Measurements from ENCODE around the gene LRG1. TPM values are rescaled to one million over a fixed set of nuclear protein-coding genes. Genes with fewer than 3 reads are reported as not detected.
"Not testable (repeated sequence)": the region's sequence is repeated elsewhere in the genome, so short reads cannot be mapped to it uniquely, and the experiment has no call there.

LRG1 gene
- total RNA-seq, 1 experiment from 2014 or later, result not detected

DNA sequence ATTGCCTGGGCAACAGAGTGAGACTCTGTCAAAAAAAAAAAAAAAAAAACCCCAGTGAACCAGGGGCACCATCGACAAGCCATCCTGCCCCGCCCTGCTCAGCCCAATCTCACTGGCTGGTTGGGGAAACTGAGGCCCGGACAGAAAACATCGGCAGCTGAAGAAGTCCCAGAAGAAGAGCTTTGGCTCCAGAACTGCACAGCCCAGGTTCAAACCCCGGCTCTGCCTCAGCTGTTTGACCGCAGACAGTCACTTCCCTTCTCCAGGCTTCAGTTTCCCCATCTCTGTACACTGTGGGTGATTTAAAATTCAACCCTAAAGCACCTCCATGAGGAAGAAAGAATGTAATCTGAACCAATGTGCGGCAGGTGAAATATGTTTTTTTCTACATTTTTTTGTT lies 29.1 kb upstream of the LRG1 start:
- BruUV-seq (replicated peaks), result no TSS peak
- H3K4me3 ChIP-seq (ENCODE audit: low read depth, low read length, poor library complexity, severe bottlenecking), result no peak overlapping the region
- no peaks in the 10 kb centered on the region for H3K27me3 ChIP-seq (replicated peaks; ENCODE audit: insufficient read depth, low read depth, low read length, poor library complexity)
- H3K36me3 ChIP-seq (ENCODE audit: insufficient read depth, low read length, poor library complexity, severe bottlenecking), result no peaks in the 10 kb centered on the region
- no peaks in the 10 kb centered on the region for H3K9me3 ChIP-seq (ENCODE audit: low read depth, low read length, poor library complexity, severe bottlenecking)
- POLR2A ChIA-PET (ENCODE audit: low non-redundant PET), result no interaction called here
- H3K4me1 ChIP-seq (ENCODE audit: insufficient read depth, low read length, poor library complexity, severe bottlenecking), result no peaks in the 10 kb centered on the region
- DNase-seq (ENCODE audit: low spot score), result no peak
- TF ChIP-seq CTCF (conservative IDR thresholded peaks at IDR 0.05; ENCODE audit: low read depth, low read length) (no peak), EZH2 (IDR thresholded peaks at IDR 0.05; ENCODE audit: borderline replicate concordance, low read depth, low read length, poor library complexity, severe bottlenecking) (no peak)
- CTCF ChIA-PET, result interaction anchor here (0.6 to 0.7 kb wide), 3 partner anchors 29 to 428 kb away, joined by 3 to 6 read pairs (median 5); no protein-coding TSS in a partner anchor
- H3K27ac ChIP-seq (ENCODE audit: low read depth, low read length, poor library complexity, severe bottlenecking), result no peak overlapping the region
- intact Hi-C loops (cut with micrococcal nuclease; ENCODE audit: unreplicated experiment), result no loop called here

DNA sequence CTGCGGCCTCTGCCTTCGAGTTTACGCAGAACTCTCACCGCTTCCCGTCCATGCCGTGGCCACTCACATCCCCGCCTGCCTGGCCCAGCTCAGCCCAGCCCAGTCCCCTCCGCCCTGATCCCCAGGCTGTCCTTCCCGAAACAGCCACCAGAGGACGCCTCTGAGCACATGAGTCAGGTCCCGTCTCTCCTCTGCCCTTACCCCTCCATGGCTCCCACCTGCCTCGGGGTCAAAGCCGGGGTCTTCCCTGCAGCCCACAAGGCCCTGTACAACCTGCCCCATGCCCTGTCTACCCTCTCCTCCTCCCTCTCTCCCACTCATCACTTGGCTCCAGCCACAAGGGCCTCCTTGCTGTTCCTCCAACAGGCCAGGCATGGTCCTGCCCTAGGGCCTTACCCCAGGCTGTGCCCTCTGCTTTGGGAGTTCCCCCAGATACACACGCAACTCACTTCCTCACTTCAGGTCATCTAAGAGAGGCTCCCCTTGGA lies 27.8 kb upstream of the LRG1 start:
- POLR2A ChIA-PET (ENCODE audit: low non-redundant PET), result no interaction called here
- CTCF ChIA-PET, result interaction anchor here (0.8 to 2.1 kb wide), 3 partner anchors 12 to 69 kb away, joined by 4 to 12 read pairs (median 5); no protein-coding TSS in a partner anchor
- Histone ChIP-seq H3K9me3 (ENCODE audit: low read depth, low read length, poor library complexity, severe bottlenecking) (no peaks in the 10 kb centered on the region), H3K27me3 (replicated peaks; ENCODE audit: insufficient read depth, low read depth, low read length, poor library complexity) (no peaks in the 10 kb centered on the region), H3K36me3 (ENCODE audit: insufficient read depth, low read length, poor library complexity, severe bottlenecking) (no peaks in the 10 kb centered on the region), H3K4me1 (ENCODE audit: insufficient read depth, low read length, poor library complexity, severe bottlenecking) (no peaks in the 10 kb centered on the region), H3K4me3 (ENCODE audit: low read depth, low read length, poor library complexity, severe bottlenecking) (no peak overlapping the region), H3K27ac (ENCODE audit: low read depth, low read length, poor library complexity, severe bottlenecking) (no peak overlapping the region)
- TF ChIP-seq CTCF (conservative IDR thresholded peaks at IDR 0.05; ENCODE audit: low read depth, low read length) (peak; percentile 88), EZH2 (IDR thresholded peaks at IDR 0.05; ENCODE audit: borderline replicate concordance, low read depth, low read length, poor library complexity, severe bottlenecking) (no peak)
- intact Hi-C loops (cut with micrococcal nuclease; ENCODE audit: unreplicated experiment), result no loop called here
- DNase-seq (ENCODE audit: low spot score), result peak; percentile 61
- no TSS peak for BruUV-seq (replicated peaks)

GRCh38 chr19:4566402-4567051 lies 26.7 kb upstream of the LRG1 start:
- no peak for DNase-seq (ENCODE audit: low spot score)
- TF ChIP-seq EZH2 (IDR thresholded peaks at IDR 0.05; ENCODE audit: borderline replicate concordance, low read depth, low read length, poor library complexity, severe bottlenecking) (no peak), CTCF (conservative IDR thresholded peaks at IDR 0.05; ENCODE audit: low read depth, low read length) (no peak)
- Histone ChIP-seq H3K27me3 (replicated peaks; ENCODE audit: insufficient read depth, low read depth, low read length, poor library complexity) (no peaks in the 10 kb centered on the region), H3K36me3 (ENCODE audit: insufficient read depth, low read length, poor library complexity, severe bottlenecking) (no peaks in the 10 kb centered on the region), H3K27ac (ENCODE audit: low read depth, low read length, poor library complexity, severe bottlenecking) (no peak overlapping the region), H3K4me3 (ENCODE audit: low read depth, low read length, poor library complexity, severe bottlenecking) (no peak overlapping the region), H3K9me3 (ENCODE audit: low read depth, low read length, poor library complexity, severe bottlenecking) (no peaks in the 10 kb centered on the region), H3K4me1 (ENCODE audit: insufficient read depth, low read length, poor library complexity, severe bottlenecking) (no peaks in the 10 kb centered on the region)
- intact Hi-C loops (cut with micrococcal nuclease; ENCODE audit: unreplicated experiment), result no loop called here
- BruUV-seq (replicated peaks), result no TSS peak
- CTCF ChIA-PET, result interaction anchor here (0.6 to 2.1 kb wide), 3 partner anchors 11 to 70 kb away, joined by 3 to 12 read pairs (median 5); no protein-coding TSS in a partner anchor
- POLR2A ChIA-PET (ENCODE audit: low non-redundant PET), result no interaction called here

- H3K4me1 ChIP-seq (ENCODE audit: insufficient read depth, low read length, poor library complexity, severe bottlenecking); H3K36me3 ChIP-seq (ENCODE audit: insufficient read depth, low read length, poor library complexity, severe bottlenecking); H3K27me3 ChIP-seq (replicated peaks; ENCODE audit: insufficient read depth, low read depth, low read length, poor library complexity); H3K9me3 ChIP-seq (ENCODE audit: low read depth, low read length, poor library complexity, severe bottlenecking); H3K27ac ChIP-seq (ENCODE audit: low read depth, low read length, poor library complexity, severe bottlenecking); POLR2A ChIA-PET (ENCODE audit: low non-redundant PET); CTCF ChIA-PET; BruUV-seq (replicated peaks); DNase-seq (ENCODE audit: low spot score); H3K4me3 ChIP-seq (ENCODE audit: low read depth, low read length, poor library complexity, severe bottlenecking); intact Hi-C loops (cut with micrococcal nuclease; ENCODE audit: unreplicated experiment): not testable (repeated sequence)
These were observed 23.7 kb upstream of the LRG1 start for GRCh38 chr19:4563562-4563961.

- CTCF ChIA-PET; H3K4me1 ChIP-seq (ENCODE audit: insufficient read depth, low read length, poor library complexity, severe bottlenecking); intact Hi-C loops (cut with micrococcal nuclease; ENCODE audit: unreplicated experiment); POLR2A ChIA-PET (ENCODE audit: low non-redundant PET); H3K27me3 ChIP-seq (replicated peaks; ENCODE audit: insufficient read depth, low read depth, low read length, poor library complexity); H3K9me3 ChIP-seq (ENCODE audit: low read depth, low read length, poor library complexity, severe bottlenecking); H3K36me3 ChIP-seq (ENCODE audit: insufficient read depth, low read length, poor library complexity, severe bottlenecking); BruUV-seq (replicated peaks); H3K27ac ChIP-seq (ENCODE audit: low read depth, low read length, poor library complexity, severe bottlenecking); DNase-seq (ENCODE audit: low spot score); H3K4me3 ChIP-seq (ENCODE audit: low read depth, low read length, poor library complexity, severe bottlenecking): not testable (repeated sequence)
These were observed 22.2 kb upstream of the LRG1 start for GRCh38 chr19:4562085-4562484.

All from A673 (cell line).